ENCODE measurements around the gene SFXN1.
"Not testable (repeated sequence)": the region's sequence is repeated elsewhere in the genome, so short reads cannot be mapped to it uniquely, and the experiment has no call there.

SFXN1 gene, protein sequence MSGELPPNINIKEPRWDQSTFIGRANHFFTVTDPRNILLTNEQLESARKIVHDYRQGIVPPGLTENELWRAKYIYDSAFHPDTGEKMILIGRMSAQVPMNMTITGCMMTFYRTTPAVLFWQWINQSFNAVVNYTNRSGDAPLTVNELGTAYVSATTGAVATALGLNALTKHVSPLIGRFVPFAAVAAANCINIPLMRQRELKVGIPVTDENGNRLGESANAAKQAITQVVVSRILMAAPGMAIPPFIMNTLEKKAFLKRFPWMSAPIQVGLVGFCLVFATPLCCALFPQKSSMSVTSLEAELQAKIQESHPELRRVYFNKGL

DNA sequence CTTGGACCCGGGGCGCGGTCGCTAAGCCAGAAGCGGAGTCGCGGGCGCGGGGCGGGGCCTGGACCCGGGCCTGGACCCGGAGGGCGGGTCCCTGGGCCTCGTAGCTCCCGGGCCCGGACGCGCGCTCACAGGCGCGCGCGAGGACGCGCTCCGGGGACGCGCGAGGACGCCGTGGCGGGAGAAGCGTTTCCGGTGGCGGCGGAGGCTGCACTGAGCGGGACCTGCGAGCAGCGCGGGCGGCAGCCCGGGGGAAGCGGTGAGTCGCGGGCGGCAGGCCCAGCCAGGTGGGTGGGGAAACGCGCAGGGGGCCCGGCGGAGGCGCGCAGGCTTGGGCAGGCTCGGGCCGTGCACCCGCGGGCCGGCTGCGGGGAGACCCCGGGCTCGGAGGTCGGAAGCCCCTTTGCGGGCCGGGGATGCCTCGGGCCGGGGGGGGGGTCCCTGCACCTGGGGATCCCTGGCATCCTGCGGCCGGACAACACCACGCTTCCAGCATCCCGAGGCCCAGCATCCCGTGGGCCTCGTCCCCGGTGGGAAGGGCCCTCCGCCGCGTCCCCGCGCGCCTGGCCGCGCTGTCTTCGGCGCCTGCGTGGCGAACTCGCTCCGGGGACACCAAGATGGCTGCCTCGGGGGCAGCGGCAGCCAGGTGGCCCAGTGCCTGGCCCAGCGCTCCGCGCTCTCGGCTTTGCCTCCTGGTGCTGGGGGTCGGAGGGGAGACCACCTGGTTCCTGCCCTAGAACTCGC, at the start of gene SFXN1:
SFXN1 (plus strand) TSS at position 177 of the 741 bp plus-strand sequence. CDS start 13,544 bp downstream, outside the sequence.
- Mint-ChIP-seq H3K4me3 (peak within 1 kb of the TSS; percentile 98), H3K9me3 (no peaks in the 10 kb centered on the region), H3K4me1 (peaks cover 34% of the 10 kb centered on the region), H3K27ac (peak within 1 kb of the TSS; percentile 89), H3K36me3 (peaks cover 21% of the 10 kb centered on the region), H3K27me3 (peaks cover 12% of the 10 kb centered on the region)
- peak; percentile 94 for ATAC-seq

DNA sequence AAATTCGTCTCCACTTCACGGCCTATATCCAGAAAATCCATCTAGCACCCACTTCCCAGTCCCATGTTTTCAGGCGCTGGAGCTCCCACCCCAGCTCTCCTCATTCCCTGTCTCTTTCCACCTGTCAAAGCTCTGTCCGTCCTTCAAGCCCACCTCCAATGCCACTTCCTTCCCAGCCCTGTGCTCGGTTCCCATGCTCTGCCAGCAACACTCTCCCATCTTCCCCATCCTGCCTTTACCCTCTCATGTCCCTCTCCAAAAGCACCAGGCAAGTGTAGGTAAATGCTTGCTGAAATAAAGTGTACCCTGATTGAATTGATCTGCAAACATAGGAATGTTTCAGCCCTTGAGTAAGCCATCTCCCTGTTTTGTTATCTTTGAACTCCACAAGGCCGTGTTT, 43.6 kb upstream of the SFXN1 start:
- no peaks in the 10 kb centered on the region for H3K9me3 Mint-ChIP-seq
- H3K4me1 Mint-ChIP-seq = no peaks in the 10 kb centered on the region
- ATAC-seq = no peak
- H3K4me3 Mint-ChIP-seq = no peak overlapping the region
- peaks cover 33% of the 10 kb centered on the region for H3K27me3 Mint-ChIP-seq
- H3K27ac Mint-ChIP-seq = no peak overlapping the region
- H3K36me3 Mint-ChIP-seq = no peaks in the 10 kb centered on the region

DNA sequence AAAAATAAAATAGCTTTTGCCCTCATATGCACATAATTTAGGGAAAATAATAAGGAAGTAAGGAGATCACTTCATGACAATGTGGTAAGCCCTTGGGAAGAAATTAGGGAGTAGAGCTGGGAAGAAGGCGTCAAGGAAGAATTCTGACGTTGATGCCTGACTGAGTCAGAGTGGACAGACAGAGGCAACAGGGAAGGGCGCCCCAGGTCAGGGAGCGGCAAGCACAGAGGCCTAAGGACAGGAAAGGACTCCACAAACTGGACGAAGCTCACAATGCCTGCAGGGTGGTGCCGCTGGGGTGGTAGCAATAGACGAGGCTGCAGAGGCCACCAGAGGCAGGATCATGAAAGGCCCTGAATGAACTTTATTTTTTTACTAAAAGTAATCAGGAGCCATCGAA, 42.0 kb upstream of the SFXN1 start:
- H3K4me3 Mint-ChIP-seq = no peak overlapping the region
- ATAC-seq = no peak
- H3K36me3 Mint-ChIP-seq = no peaks in the 10 kb centered on the region
- peaks cover 33% of the 10 kb centered on the region for H3K27me3 Mint-ChIP-seq
- no peak overlapping the region for H3K27ac Mint-ChIP-seq
- no peaks in the 10 kb centered on the region for H3K4me1 Mint-ChIP-seq
- H3K9me3 Mint-ChIP-seq = no peaks in the 10 kb centered on the region

DNA sequence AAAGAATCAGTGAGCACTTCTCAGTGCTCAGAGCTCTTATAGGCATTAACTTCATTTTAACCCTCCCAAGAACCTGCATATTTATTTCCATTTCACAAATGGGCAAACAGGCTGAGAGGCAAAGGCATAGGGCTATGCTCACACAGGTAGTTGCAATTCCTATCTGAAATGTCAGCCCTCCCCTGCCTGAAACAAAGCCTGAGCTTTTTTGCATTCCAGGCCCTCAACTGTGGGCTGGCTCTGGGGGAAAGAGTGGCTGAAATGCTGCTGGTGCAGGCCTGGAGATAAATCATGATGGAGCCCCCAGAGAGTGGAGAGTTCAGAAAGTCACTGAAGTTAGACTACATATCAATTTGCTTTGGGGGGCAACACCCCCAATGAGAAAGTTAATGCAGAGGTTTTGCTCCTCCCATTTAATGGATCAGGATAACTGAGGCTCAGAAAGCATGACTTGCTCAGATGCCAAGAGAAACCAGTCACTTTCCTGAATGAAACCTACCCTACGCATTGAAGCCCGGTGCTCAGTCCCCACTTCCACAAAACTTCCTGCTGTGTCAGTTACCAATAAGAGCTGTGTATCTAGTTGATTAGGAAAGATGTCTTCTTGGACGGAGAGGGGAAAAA, 40.0 kb upstream of the SFXN1 start:
- peaks cover 51% of the 10 kb centered on the region for H3K27me3 Mint-ChIP-seq

DNA sequence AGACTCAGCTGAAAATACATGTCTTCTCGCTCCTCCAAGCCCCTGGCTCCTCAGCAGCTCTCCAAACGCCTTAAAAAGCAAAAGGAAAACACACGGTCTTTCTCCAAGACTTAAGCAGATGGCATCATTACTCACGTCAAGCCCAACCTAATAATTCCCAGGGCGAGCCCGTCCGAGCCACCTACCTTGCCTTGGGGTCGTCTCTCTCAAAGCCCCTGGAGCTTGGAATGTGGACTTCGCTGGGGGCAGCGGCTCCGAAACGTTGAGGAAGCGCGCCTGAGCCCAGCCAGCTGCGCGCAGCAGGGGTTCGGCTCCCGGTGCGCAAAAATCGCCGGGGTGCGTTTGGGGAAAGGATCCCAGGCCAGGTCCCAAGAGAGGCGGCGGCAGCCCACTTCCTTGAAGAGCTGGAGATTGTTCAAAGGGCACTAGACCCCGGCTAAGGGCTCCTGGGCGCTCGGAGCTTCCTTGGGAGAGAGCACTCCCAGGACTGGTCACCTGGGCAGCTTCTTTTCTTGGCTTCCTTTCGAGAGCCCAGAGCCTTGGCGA, 34.8 kb upstream of the SFXN1 start:
- peaks cover 62% of the 10 kb centered on the region for H3K27me3 Mint-ChIP-seq
- peaks cover 7% of the 10 kb centered on the region for H3K4me1 Mint-ChIP-seq
- H3K36me3 Mint-ChIP-seq = no peaks in the 10 kb centered on the region
- ATAC-seq = no peak
- H3K27ac Mint-ChIP-seq = no peak overlapping the region
- H3K4me3 Mint-ChIP-seq = no peak overlapping the region
- H3K9me3 Mint-ChIP-seq = no peaks in the 10 kb centered on the region

More for the DNA sequence above, 40.0 kb upstream of the SFXN1 start:
- Mint-ChIP-seq H3K4me3 (no peak overlapping the region), H3K27ac (no peak overlapping the region), H3K9me3 (no peaks in the 10 kb centered on the region), H3K4me1 (no peaks in the 10 kb centered on the region), H3K36me3 (no peaks in the 10 kb centered on the region)
- ATAC-seq = no peak

DNA sequence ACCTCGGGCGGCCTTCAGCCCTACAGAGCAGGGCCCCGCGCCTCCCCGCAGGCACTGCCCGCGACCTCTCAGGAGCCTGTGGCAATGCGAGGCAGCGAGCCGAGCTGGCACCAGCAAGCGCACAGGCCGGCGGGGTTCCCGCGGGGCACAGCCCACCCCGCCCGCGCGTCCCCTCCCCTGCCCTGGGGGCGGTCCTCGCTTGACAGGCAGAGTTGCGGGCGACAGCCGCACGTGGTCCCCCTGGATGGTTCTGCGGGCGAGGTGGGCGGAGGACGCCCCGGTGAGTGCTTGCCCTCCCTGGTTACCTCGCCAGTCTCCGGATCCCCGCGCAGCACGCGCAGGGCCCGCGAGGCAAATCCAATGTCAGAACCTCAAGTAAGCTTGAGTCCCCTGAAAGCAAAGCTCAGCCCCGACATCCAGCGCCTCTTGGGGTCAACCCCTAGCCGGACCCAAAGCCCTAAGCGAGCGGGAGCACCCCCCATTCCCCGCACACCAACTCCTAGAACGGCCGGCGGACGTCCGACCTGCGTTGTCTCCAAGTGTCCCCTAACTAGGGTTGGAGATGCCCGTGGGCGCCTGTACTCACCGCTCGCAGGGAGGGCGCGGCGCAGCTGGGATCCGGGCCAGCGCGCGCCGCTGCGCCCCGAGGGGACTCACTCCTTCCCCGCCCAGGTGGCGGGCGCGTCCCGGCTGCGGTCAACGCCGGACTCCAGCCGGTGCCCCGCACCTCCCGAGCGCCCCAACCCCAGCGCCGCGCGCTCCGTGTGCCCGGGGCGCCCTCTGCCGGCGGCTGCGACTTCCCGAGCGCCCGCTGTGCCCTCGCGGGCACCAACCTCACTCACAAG, 34.1 kb upstream of the SFXN1 start, which contains the start of gene DRD1:
DRD1 (minus strand) TSS at position 123 of the 845 bp plus-strand sequence. CDS start 1,083 bp downstream, outside the sequence.
- peak; percentile 62 for ATAC-seq
- H3K9me3 Mint-ChIP-seq = no peaks in the 10 kb centered on the region
- H3K36me3 Mint-ChIP-seq = no peaks in the 10 kb centered on the region
- peaks cover 69% of the 10 kb centered on the region for H3K27me3 Mint-ChIP-seq
- H3K27ac Mint-ChIP-seq = no peak within 1 kb of the TSS
- H3K4me1 Mint-ChIP-seq = peaks cover 7% of the 10 kb centered on the region
- H3K4me3 Mint-ChIP-seq = peak within 1 kb of the TSS; percentile 34

DNA sequence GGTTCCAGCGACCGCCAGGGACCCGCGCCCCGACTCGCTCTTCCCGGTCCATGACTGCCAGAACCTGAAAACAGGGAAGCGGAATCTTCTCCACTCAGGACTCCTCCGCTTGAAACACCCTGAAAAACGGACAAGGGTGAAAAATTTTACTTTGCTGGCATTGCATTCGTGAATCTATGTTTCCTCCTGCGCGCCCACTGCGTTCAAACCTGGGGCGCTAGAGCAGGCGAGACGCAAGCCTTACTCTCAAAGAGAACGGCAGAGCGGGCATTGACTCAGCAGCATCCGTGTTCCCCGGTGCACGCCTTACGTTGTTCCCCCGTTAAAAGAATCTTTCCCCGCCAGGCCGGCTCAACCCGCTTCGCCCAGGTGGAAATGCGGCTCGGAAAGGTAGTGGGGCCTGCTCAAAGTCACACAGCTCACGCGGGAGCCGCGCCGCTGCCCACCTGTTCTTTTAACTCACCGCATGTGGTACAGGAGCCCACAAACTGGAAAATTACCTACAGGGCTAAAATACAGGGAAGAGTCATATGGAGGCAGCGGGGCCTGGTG, 33.4 kb upstream of the SFXN1 start:
- H3K27ac Mint-ChIP-seq = no peak overlapping the region

DNA sequence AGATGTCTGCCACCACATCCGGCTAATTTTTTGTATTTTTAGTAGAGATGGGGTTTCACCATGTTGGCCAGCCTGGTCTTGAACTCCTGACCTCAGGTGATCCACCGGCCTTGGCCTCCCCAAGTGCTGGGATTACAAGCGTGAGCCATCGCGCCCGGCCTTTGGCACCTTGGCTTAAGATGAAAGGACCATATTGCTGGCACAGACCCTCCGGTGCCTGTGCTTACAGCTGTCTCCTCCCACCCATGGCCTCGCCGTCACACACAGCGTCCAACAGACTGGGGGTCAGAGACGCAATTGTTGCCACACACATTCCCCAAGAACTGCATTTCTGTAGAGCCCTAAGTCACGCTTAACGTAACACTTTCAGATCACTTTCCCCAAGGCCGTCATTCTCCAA, 32.0 kb upstream of the SFXN1 start:
- peaks cover 87% of the 10 kb centered on the region for H3K27me3 Mint-ChIP-seq
- H3K4me3 Mint-ChIP-seq, H3K9me3 Mint-ChIP-seq, ATAC-seq, H3K36me3 Mint-ChIP-seq, H3K27ac Mint-ChIP-seq, H3K4me1 Mint-ChIP-seq: not testable (repeated sequence)

More for the DNA sequence above, 33.4 kb upstream of the SFXN1 start:
- ATAC-seq = no peak
- H3K4me3 Mint-ChIP-seq = peak overlapping the region; percentile 34
- H3K9me3 Mint-ChIP-seq = no peaks in the 10 kb centered on the region
- H3K27me3 Mint-ChIP-seq = peaks cover 73% of the 10 kb centered on the region
- peaks cover 7% of the 10 kb centered on the region for H3K4me1 Mint-ChIP-seq
- no peaks in the 10 kb centered on the region for H3K36me3 Mint-ChIP-seq

DNA sequence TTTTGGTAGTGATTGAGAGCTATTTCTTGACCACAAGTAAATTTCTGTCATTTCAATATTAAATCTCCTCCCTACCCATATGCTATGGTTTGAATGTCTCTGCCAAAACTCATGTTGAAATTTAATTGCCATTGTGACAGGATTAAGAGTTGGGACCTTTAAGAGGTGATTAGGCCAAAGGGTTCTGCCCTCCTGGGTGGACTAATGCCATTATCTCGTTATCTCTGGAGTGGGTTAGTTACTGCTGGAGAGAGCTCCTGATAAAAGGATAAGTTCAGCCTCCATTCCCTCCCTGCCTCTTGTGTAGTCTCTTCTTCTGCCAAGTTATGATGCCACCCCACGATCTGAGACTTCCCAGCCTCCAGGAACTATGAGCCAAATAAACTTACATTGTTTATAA, 30.8 kb upstream of the SFXN1 start:
- no peak for ATAC-seq

DNA sequence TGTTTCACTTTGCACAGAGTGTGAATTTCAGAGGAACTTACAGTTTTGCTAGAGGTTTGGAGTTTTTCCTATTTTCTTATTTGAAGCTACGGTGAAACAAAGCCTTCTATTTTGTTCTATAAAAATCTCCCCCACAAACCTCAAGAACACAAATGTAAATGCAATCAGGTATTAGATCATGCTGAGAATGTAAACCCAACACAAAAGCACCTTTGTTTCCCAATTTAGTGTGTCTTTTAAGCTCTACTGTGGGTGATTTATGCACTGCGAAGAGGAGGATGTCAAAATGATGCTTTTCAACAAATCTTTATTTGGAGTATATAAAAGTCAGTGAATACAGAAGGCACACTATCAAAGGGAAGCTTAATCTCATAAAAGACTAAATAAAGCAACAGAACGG, 30.1 kb upstream of the SFXN1 start:
- Mint-ChIP-seq H3K4me1 (peaks cover 7% of the 10 kb centered on the region), H3K4me3 (no peak overlapping the region), H3K27me3 (peaks cover 83% of the 10 kb centered on the region), H3K36me3 (no peaks in the 10 kb centered on the region), H3K27ac (no peak overlapping the region), H3K9me3 (no peaks in the 10 kb centered on the region)
- ATAC-seq = no peak

More for the DNA sequence above, 30.8 kb upstream of the SFXN1 start:
- H3K36me3 Mint-ChIP-seq = no peaks in the 10 kb centered on the region
- H3K27me3 Mint-ChIP-seq = peaks cover 83% of the 10 kb centered on the region
- H3K4me3 Mint-ChIP-seq = no peak overlapping the region
- no peak overlapping the region for H3K27ac Mint-ChIP-seq
- peaks cover 7% of the 10 kb centered on the region for H3K4me1 Mint-ChIP-seq
- no peaks in the 10 kb centered on the region for H3K9me3 Mint-ChIP-seq

DNA sequence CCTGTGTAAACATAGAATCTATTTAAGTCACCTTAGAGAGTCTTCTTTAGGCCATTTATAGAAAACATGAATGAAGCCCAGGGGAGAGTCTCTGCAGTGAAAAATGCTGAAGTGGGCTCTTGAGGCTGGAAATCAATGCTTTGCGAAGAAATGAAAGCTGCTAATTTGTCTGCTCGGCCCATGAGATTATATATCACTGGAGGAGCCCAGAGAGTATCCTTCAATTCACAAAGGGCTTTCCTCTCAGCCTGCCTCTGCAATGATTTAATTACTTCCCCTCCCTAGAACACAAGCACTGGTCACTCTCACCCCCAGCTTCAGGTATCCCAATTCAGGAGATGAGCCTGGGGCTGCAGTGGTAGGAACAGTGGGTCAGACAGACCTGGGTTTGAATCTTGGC, 26.2 kb upstream of the SFXN1 start:
- no peak for ATAC-seq
- Mint-ChIP-seq H3K36me3 (no peaks in the 10 kb centered on the region), H3K27me3 (peaks cover 82% of the 10 kb centered on the region), H3K4me3 (no peak overlapping the region), H3K9me3 (no peaks in the 10 kb centered on the region), H3K27ac (no peak overlapping the region), H3K4me1 (no peaks in the 10 kb centered on the region)

DNA sequence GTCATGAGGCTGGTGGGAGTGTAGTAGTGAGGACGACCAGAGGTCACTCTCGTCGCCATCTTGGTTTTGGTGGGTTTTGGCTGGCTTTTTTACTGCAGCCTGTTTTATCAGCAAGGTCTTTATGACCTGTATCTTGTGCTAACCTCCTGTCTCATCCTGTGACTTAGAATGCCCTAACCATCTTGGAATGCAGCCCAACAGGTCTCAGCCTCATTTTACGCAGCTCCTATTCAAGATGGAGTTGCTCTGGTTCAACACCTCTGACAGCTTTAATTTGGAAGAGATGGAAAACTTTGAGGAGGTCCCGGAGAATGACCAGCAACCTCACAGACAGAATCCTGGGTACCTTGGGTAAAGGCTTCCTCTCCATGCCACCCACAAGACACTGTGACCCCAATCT, 24.0 kb upstream of the SFXN1 start:
- H3K27ac Mint-ChIP-seq, H3K9me3 Mint-ChIP-seq, ATAC-seq, H3K36me3 Mint-ChIP-seq, H3K4me1 Mint-ChIP-seq, H3K4me3 Mint-ChIP-seq: not testable (repeated sequence)
- H3K27me3 Mint-ChIP-seq = peaks cover 64% of the 10 kb centered on the region

DNA sequence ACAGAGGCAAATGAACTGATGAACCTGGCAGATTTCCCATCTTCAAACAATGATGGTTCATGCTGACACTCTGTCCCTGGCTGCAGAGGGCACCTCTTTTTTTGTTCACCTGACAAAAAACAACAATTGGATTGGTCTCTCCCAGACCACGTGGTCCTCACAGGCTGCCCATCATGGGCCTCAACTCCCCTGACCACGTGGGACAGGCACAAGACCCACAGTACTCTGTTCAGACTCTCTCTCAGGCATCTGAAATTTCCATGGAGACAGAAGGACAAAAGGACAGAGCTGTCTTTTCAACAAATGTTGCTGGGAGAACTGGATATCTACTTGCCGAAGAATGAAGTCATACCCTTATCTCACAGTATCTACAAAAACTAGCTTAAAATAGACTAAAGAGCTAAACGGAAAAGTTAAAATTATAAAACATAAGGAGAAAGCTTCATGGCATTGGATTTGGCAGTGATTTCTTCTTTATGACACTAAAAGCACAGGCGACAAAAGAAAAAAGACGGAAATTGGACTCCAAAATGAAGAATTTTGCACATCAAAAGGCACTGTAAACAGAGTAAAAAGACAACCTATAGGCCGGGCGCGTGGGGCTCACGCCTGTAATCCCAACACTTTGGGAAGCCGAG, 22.1 kb upstream of the SFXN1 start:
- Mint-ChIP-seq H3K9me3 (no peaks in the 10 kb centered on the region), H3K27ac (no peak overlapping the region), H3K4me3 (no peak overlapping the region), H3K27me3 (peaks cover 50% of the 10 kb centered on the region), H3K4me1 (no peaks in the 10 kb centered on the region), H3K36me3 (no peaks in the 10 kb centered on the region)
- no peak for ATAC-seq

DNA sequence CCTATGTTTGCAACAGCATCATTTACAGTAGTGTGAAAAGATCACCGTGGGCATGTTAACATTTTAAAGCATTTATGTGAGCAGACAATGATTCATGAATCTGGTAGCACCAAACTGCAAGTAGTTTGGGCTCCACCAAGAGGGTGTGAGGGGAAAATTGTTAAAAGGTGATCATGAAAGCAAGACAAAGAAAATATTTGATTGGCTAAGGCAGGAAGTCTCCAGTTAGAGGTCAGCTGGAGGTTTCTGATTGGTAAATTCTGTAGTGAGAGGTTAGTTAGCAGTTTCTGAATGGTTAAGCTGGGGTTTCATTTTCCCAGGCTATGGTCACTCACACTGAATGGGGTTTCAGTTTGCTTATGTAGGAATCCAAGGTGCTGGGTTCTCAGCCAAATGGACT, 20.9 kb upstream of the SFXN1 start:
- Mint-ChIP-seq H3K36me3 (no peaks in the 10 kb centered on the region), H3K4me3 (no peak overlapping the region), H3K9me3 (no peaks in the 10 kb centered on the region), H3K27me3 (peaks cover 50% of the 10 kb centered on the region), H3K4me1 (no peaks in the 10 kb centered on the region), H3K27ac (no peak overlapping the region)
- ATAC-seq = no peak

Data from stimulated activated memory B cell treated with anti-CD40 and anti-IgM and Interleukin-4, amounts not matched to agents 10 μg/mL and 1 μg/mL and 100 μg/mL, for 72 hours (primary cell).